Osteoblast (primary cell): Measurements from ENCODE around the gene ZCCHC2. TPM values are rescaled to one million over a fixed set of nuclear protein-coding genes. Genes with fewer than 3 reads are reported as not detected.

Experiments
- DNase-seq: peaks from one replicate; pipeline ENCODE4 v3.0.0; 2011; ENCODE audit warnings: low spot score, mixed read lengths; ENCODE audit not compliant: insufficient read length; ENCODE audit errors: missing footprints
- H2AFZ ChIP-seq: 2 replicates; pipeline ENCODE4 v1.6.0; 2011; ENCODE audit warnings: mild to moderate bottlenecking, low read length
- H3K27ac ChIP-seq: 2 replicates; pipeline ENCODE4 v1.5.1; 2011; ENCODE audit warnings: mild to moderate bottlenecking, low read depth, low read length, moderate library complexity
- H3K27me3 ChIP-seq: 2 replicates; pipeline ENCODE4 v1.6.0; 2012; ENCODE audit warnings: mild to moderate bottlenecking, control low read depth, inconsistent platforms, low read length, moderate library complexity; ENCODE audit not compliant: insufficient read depth
- H3K36me3 ChIP-seq: 2 replicates; pipeline ENCODE4 v1.5.1; 2011; ENCODE audit warnings: mild to moderate bottlenecking, low read length, control low read depth, moderate library complexity; ENCODE audit not compliant: insufficient read depth
- H3K4me1 ChIP-seq: 2 replicates; pipeline ENCODE4 v1.5.1; 2011; ENCODE audit warnings: mild to moderate bottlenecking, low read length, control low read depth, moderate library complexity; ENCODE audit not compliant: insufficient read depth
- H3K4me2 ChIP-seq: 2 replicates; pipeline ENCODE4 v1.6.0; 2011; ENCODE audit warnings: mild to moderate bottlenecking, low read length; ENCODE audit not compliant: insufficient read depth
- H3K4me3 ChIP-seq: fragments of 200-600 bp; sonication (generic); 3 replicates; pipeline ENCODE4 v1.5.1; 2012; ENCODE audit warnings: mild to moderate bottlenecking, low read length, inconsistent platforms; ENCODE audit not compliant: insufficient read depth
- H3K79me2 ChIP-seq: 2 replicates; pipeline ENCODE4 v1.6.0; 2012; ENCODE audit warnings: mild to moderate bottlenecking, low read length, control low read depth, inconsistent platforms; ENCODE audit not compliant: insufficient read depth
- H3K9me3 ChIP-seq: 2 replicates; pipeline ENCODE4 v1.5.1; 2011; ENCODE audit warnings: low read depth, low read length, control low read depth
- H4K20me1 ChIP-seq: 2 replicates; pipeline ENCODE4 v1.6.0; 2012; ENCODE audit warnings: mild to moderate bottlenecking, low read length, control low read depth; ENCODE audit not compliant: insufficient read depth
- CTCF ChIP-seq: IDR thresholded peaks from 2 replicates; pipeline ENCODE4 v1.5.1; 2011; ENCODE audit warnings: mild to moderate bottlenecking, low read depth, low read length, moderate library complexity; ENCODE audit errors: extremely low read depth
- total RNA-seq: library from RNA; depleted of rRNA; stranded (reverse); fragments of >200 nt; gene quantifications from 2 replicates; pipeline ENCODE4 v1.2.3, GENCODE V29; 2012

The ZCCHC2 gene
- total RNA-seq, 1 donor: 10.1 TPM

GRCh38 chr18:62586781-62587487, 64.1 kb downstream of the ZCCHC2 start:
- H3K4me2 ChIP-seq: no peak overlapping the region

GRCh38 chr18:62587689-62588088, 64.9 kb downstream of the ZCCHC2 start:
- Histone ChIP-seq H3K79me2 (no peaks in the 10 kb centered on the region), H3K27ac (no peak overlapping the region), H3K9me3 (no peaks in the 10 kb centered on the region), H3K4me1 (peaks cover 4% of the 10 kb centered on the region), H4K20me1 (peaks cover 3% of the 10 kb centered on the region), H3K36me3 (no peaks in the 10 kb centered on the region), H3K27me3 (peaks cover 2% of the 10 kb centered on the region), H3K4me2 (no peak overlapping the region), H3K4me3 (no peak overlapping the region), H2AFZ (no peak overlapping the region)
- no peak for DNase-seq
- TF ChIP-seq CTCF: no peak

More at GRCh38 chr18:62586781-62587487, 64.1 kb downstream of the ZCCHC2 start:
- no peak for TF ChIP-seq CTCF
- Histone ChIP-seq H3K27me3 (peaks cover 2% of the 10 kb centered on the region), H3K79me2 (no peaks in the 10 kb centered on the region), H3K9me3 (no peaks in the 10 kb centered on the region), H3K4me1 (peaks cover 4% of the 10 kb centered on the region), H3K36me3 (no peaks in the 10 kb centered on the region), H3K27ac (no peak overlapping the region), H2AFZ (no peak overlapping the region), H4K20me1 (peaks cover 3% of the 10 kb centered on the region), H3K4me3 (no peak overlapping the region)
- DNase-seq: no peak

GRCh38 chr18:62588217-62588616, 65.4 kb downstream of the ZCCHC2 start:
- Histone ChIP-seq H4K20me1 (peaks cover 3% of the 10 kb centered on the region), H2AFZ (no peak overlapping the region), H3K27me3 (peaks cover 2% of the 10 kb centered on the region), H3K4me1 (peaks cover 4% of the 10 kb centered on the region), H3K9me3 (no peaks in the 10 kb centered on the region), H3K4me2 (no peak overlapping the region), H3K4me3 (no peak overlapping the region), H3K79me2 (no peaks in the 10 kb centered on the region), H3K27ac (no peak overlapping the region), H3K36me3 (no peaks in the 10 kb centered on the region)
- DNase-seq: no peak
- TF ChIP-seq CTCF: no peak

- no peak for TF ChIP-seq CTCF
- Histone ChIP-seq H3K4me2 (no peak overlapping the region), H3K79me2 (no peaks in the 10 kb centered on the region), H3K4me3 (no peak overlapping the region), H3K4me1 (no peaks in the 10 kb centered on the region), H3K9me3 (no peaks in the 10 kb centered on the region), H3K27ac (no peak overlapping the region), H2AFZ (no peak overlapping the region), H3K27me3 (peaks cover 10% of the 10 kb centered on the region), H4K20me1 (no peaks in the 10 kb centered on the region), H3K36me3 (no peaks in the 10 kb centered on the region)
- no peak for DNase-seq
Measured at GRCh38 chr18:62590799-62591590, 68.2 kb downstream of the ZCCHC2 start.
